ENCODE data around the gene GOLGA6L2. TPM values are rescaled to one million over a fixed set of nuclear protein-coding genes. Genes with fewer than 3 reads are reported as not detected.

The GOLGA6L2 gene
- total RNA-seq, 1 donor from 2014 or later = not detected

Other genes starting within 250 kb of the GOLGA6L2 start
- gene GOLGA6L26, start 113.0 kb downstream of the GOLGA6L2 start, total RNA-seq = not detected
- gene GOLGA8S, start 92.5 kb downstream of the GOLGA6L2 start, total RNA-seq = 0.24 TPM
- gene MKRN3, start 118.4 kb upstream of the GOLGA6L2 start, total RNA-seq = 2.5 TPM
- 0.08 TPM for gene MAGEL2, start 200.6 kb upstream of the GOLGA6L2 start, total RNA-seq
- gene NDN, start 240.1 kb upstream of the GOLGA6L2 start, total RNA-seq = 17.3 TPM